Breast epithelium (tissue), 4 donors: ENCODE results near the gene PLB1. TPM values are rescaled to one million over a fixed set of nuclear protein-coding genes. Genes with fewer than 3 reads are reported as not detected.

ENCODE experiments used
- DNase-seq, 2 donors: peaks; one replicate each; pipeline ENCODE4 v3.0.0-alpha.2; 2019; ENCODE audit warnings: low spot score in 2 of 2
- H3K27ac ChIP-seq, 2 donors: fragments of 200-600 bp; sonication (generic) in 1 of 2; one replicate each; pipeline ENCODE4 v1.5.1; 2016 to 2019; ENCODE audit warnings: mild to moderate bottlenecking in 1 of 2
- H3K27me3 ChIP-seq, 2 donors: fragments of 200-600 bp; sonication (generic) in 1 of 2; one replicate each; pipeline versions ENCODE4 v1.5.1 to v1.6.0; 2017 to 2019; ENCODE audit warnings: control low read depth in 1 of 2, mild to moderate bottlenecking in 1 of 2
- H3K36me3 ChIP-seq: fragments of 200-600 bp; one replicate; pipeline ENCODE4 v1.5.1; 2019
- H3K4me1 ChIP-seq, 2 donors: fragments of 200-600 bp; sonication (generic); one replicate each; pipeline ENCODE4 v1.5.1; 2016 to 2019; ENCODE audit warnings: control low read depth in 1 of 2
- H3K4me3 ChIP-seq, 3 donors: fragments of 200-600 bp; sonication (generic); 1 replicate in 2 of 3; 2 replicates in 1 of 3; pipeline ENCODE4 v1.5.1; 2016 to 2019; ENCODE audit warnings: mild to moderate bottlenecking in 3 of 3, moderate library complexity in 2 of 3
- H3K9me3 ChIP-seq, 2 donors: fragments of 200-600 bp; sonication (generic) in 1 of 2; one replicate each; pipeline ENCODE4 v1.5.1; 2016 to 2019; ENCODE audit warnings: control low read depth in 1 of 2
- CTCF ChIP-seq, 3 donors: fragments of 450-650 bp; IDR thresholded peaks; one replicate each; pipeline ENCODE4 v1.5.1; 2016 to 2017; ENCODE audit warnings: antibody characterized with exemption in 3 of 3, mild to moderate bottlenecking in 3 of 3, moderate library complexity in 3 of 3
- POLR2A ChIP-seq: fragments of 450-650 bp; IDR thresholded peaks from one replicate; pipeline ENCODE4 v1.6.1; 2016; ENCODE audit warnings: antibody characterized with exemption, mild to moderate bottlenecking, moderate library complexity
- POLR2AphosphoS5 ChIP-seq, 3 donors: sonication (generic); formaldehyde crosslinking; IDR thresholded peaks; one replicate each; pipeline ENCODE4 v1.6.1; 2017; ENCODE audit warnings: antibody characterized with exemption in 3 of 3
- intact Hi-C: fragments of 100-400 bp; cut with DNase I; formaldehyde crosslinking; loops from one replicate; pipeline ENCODE4 v1.15.1; 2023; ENCODE audit warnings: low total_unique reads
- total RNA-seq, 3 donors: library from RNA; depleted of rRNA; stranded (reverse); fragments of >200 nt; gene quantifications; one replicate each; pipeline ENCODE4 v1.1.0, GENCODE V29; 2016

PLB1 gene
- total RNA-seq, 3 donors from 2014 or later = 5.6 to 11.9 (median 8.8) TPM

- peak overlapping the region; percentile 52 to 67 (median 63) for H3K4me3 ChIP-seq
- DNase-seq = peak in 1 of 2 donors; percentile 30
- H3K27me3 ChIP-seq = no peaks in the 10 kb centered on the region
- H3K4me1 ChIP-seq = no peaks in the 10 kb centered on the region
- no peaks in the 10 kb centered on the region for H3K36me3 ChIP-seq
- no peak for TF ChIP-seq CTCF (IDR thresholded peaks at IDR 0.05)
- TF ChIP-seq POLR2AphosphoS5 (IDR thresholded peaks at IDR 0.05) = no peak
- no peak for TF ChIP-seq POLR2A
- intact Hi-C loops = no loop called here
- no peaks in the 10 kb centered on the region for H3K9me3 ChIP-seq
- peak overlapping the region; percentile 56 to 83 for H3K27ac ChIP-seq
Measured at GRCh38 chr2:28567061-28567471, 71.2 kb downstream of the PLB1 start.

- no peak overlapping the region for H3K27ac ChIP-seq
- TF ChIP-seq POLR2AphosphoS5 (IDR thresholded peaks at IDR 0.05) (no peak), POLR2A (no peak), CTCF (IDR thresholded peaks at IDR 0.05) (no peak)
- H3K9me3 ChIP-seq = no peaks in the 10 kb centered on the region
- intact Hi-C loops = no loop called here
- H3K36me3 ChIP-seq = no peaks in the 10 kb centered on the region
- DNase-seq = no peak
- H3K4me3 ChIP-seq = no peak overlapping the region
- no peaks in the 10 kb centered on the region for H3K27me3 ChIP-seq
- H3K4me1 ChIP-seq = no peaks in the 10 kb centered on the region
Measured at GRCh38 chr2:28568036-28568435, 72.2 kb downstream of the PLB1 start.

- no peak for TF ChIP-seq CTCF (IDR thresholded peaks at IDR 0.05)
- no peak for TF ChIP-seq POLR2A
- no peak for TF ChIP-seq POLR2AphosphoS5 (IDR thresholded peaks at IDR 0.05)
- intact Hi-C loops = no loop called here
- H3K27ac ChIP-seq = no peak overlapping the region
- no peaks in the 10 kb centered on the region for H3K9me3 ChIP-seq
- no peak for DNase-seq
- H3K27me3 ChIP-seq = no peaks in the 10 kb centered on the region
- no peak overlapping the region for H3K4me3 ChIP-seq
- H3K4me1 ChIP-seq = no peaks in the 10 kb centered on the region
- no peaks in the 10 kb centered on the region for H3K36me3 ChIP-seq
Measured at GRCh38 chr2:28568533-28568932, 72.7 kb downstream of the PLB1 start.

GRCh38 chr2:28570431-28570830, 74.6 kb downstream of the PLB1 start:
- no peak overlapping the region for H3K4me3 ChIP-seq
- no peaks in the 10 kb centered on the region for H3K36me3 ChIP-seq
- intact Hi-C loops = no loop called here
- H3K9me3 ChIP-seq = no peaks in the 10 kb centered on the region
- no peak for DNase-seq
- no peak overlapping the region for H3K27ac ChIP-seq
- H3K4me1 ChIP-seq = no peaks in the 10 kb centered on the region
- TF ChIP-seq POLR2A = no peak
- no peak for TF ChIP-seq CTCF (IDR thresholded peaks at IDR 0.05)
- TF ChIP-seq POLR2AphosphoS5 (IDR thresholded peaks at IDR 0.05) = no peak
- no peaks in the 10 kb centered on the region for H3K27me3 ChIP-seq

GRCh38 chr2:28576714-28577113, 80.9 kb downstream of the PLB1 start:
- H3K36me3 ChIP-seq = no peaks in the 10 kb centered on the region
- H3K4me3 ChIP-seq = no peak overlapping the region
- no peaks in the 10 kb centered on the region for H3K27me3 ChIP-seq
- no peak for TF ChIP-seq POLR2A
- no peak for TF ChIP-seq CTCF (IDR thresholded peaks at IDR 0.05)
- no peak for TF ChIP-seq POLR2AphosphoS5 (IDR thresholded peaks at IDR 0.05)
- no peaks in the 10 kb centered on the region for H3K4me1 ChIP-seq
- intact Hi-C loops = no loop called here
- H3K27ac ChIP-seq = no peak overlapping the region
- H3K9me3 ChIP-seq = no peaks in the 10 kb centered on the region
- DNase-seq = no peak
